Smooth muscle cell of the umbilical artery (primary cell): ENCODE measurements around the gene SSC4D. TPM values are rescaled to one million over a fixed set of nuclear protein-coding genes. Genes with fewer than 3 reads are reported as not detected.

ENCODE experiments used
- total RNA-seq: library from RNA; depleted of rRNA; stranded (reverse); fragments of >200 nt; gene quantifications from 2 replicates; pipeline ENCODE4 v1.2.3, GENCODE V29; 2014

The SSC4D gene
- 0.59 and 0.65 TPM in 2 replicates for total RNA-seq

GRCh38 chr7:76409537-76409936, at the start of gene SSC4D:
Gene SSC4D, minus strand, starts transcription at chr7:76409697. Its CDS starts 5,258 bp downstream, at chr7:76404439.

GRCh38 chr7:76424413-76425111, 15.1 kb upstream of the SSC4D start, which contains the start of gene ZP3:
Gene ZP3, plus strand, starts transcription at chr7:76424950. Its CDS starts 15 bp downstream, at chr7:76424965.

GRCh38 chr7:76358481-76359110, 50.9 kb downstream of the SSC4D start, which contains the start of gene YWHAG:
Gene YWHAG, minus strand, starts transcription at chr7:76358991. Its CDS starts 183 bp downstream, at chr7:76358808.

Other genes with a start within 250 kb of the SSC4D start
- gene SRRM3, start 207.8 kb downstream of the SSC4D start, total RNA-seq = 0.30 TPM in 1 of 2 replicates, not detected in the other
- 42.8 and 52.2 TPM in 2 replicates for gene HSPB1, start 107.0 kb downstream of the SSC4D start, total RNA-seq
- 89.7 and 169 TPM in 2 replicates for gene YWHAG, start 50.7 kb downstream of the SSC4D start, total RNA-seq
- gene ZP3, start 15.3 kb upstream of the SSC4D start, total RNA-seq = 0.89 and 1.8 TPM in 2 replicates
- 5.0 and 8.0 TPM in 2 replicates for gene DTX2, start 52.0 kb upstream of the SSC4D start, total RNA-seq
- gene UPK3B, start 100.9 kb upstream of the SSC4D start, total RNA-seq = under 0.01 TPM in 1 of 2 replicates, not detected in the other
- gene SPDYE16, start 133.6 kb upstream of the SSC4D start, total RNA-seq = 0.05 TPM in 1 of 2 replicates, not detected in the other
- gene POMZP3, start 217.6 kb upstream of the SSC4D start, total RNA-seq = 0.88 and 4.8 TPM in 2 replicates